Progenitor cell of endocrine pancreas (in vitro differentiated cells): ENCODE results near the gene KLHL3. TPM values are rescaled to one million over a fixed set of nuclear protein-coding genes. Genes with fewer than 3 reads are reported as not detected.
A peak's percentile ranks its signal among the peaks of the same experiment; 100 is the strongest.

Source experiments
- DNase-seq: peaks from one replicate; pipeline ENCODE4 v3.0.0; 2021; ENCODE audit warnings: low spot score; ENCODE audit not compliant: unreplicated experiment
- H3K27ac Mint-ChIP-seq: 2 replicates; pipeline ENCODE4 v1.8.0; 2021; ENCODE audit warnings: mild to moderate bottlenecking, moderate library complexity, mixed read lengths
- H3K27me3 Mint-ChIP-seq: 2 replicates; pipeline ENCODE4 v1.8.0; 2021; ENCODE audit warnings: mixed read lengths
- H3K36me3 Mint-ChIP-seq: 2 replicates; pipeline ENCODE4 v1.8.0; 2022; ENCODE audit warnings: mixed read lengths; ENCODE audit not compliant: insufficient read depth
- H3K4me1 Mint-ChIP-seq: 2 replicates; pipeline ENCODE4 v1.8.0; 2021; ENCODE audit warnings: low read depth, mixed read lengths
- H3K4me3 Mint-ChIP-seq: 2 replicates; pipeline ENCODE4 v1.8.0; 2021; ENCODE audit warnings: low read depth, mild to moderate bottlenecking, moderate library complexity, mixed read lengths
- H3K9me3 Mint-ChIP-seq: 2 replicates; pipeline ENCODE4 v1.8.0; 2021; ENCODE audit warnings: low read depth, mixed read lengths
- total RNA-seq: library from RNA; stranded (reverse); gene quantifications from 2 replicates; pipeline ENCODE4 v1.2.1, GENCODE V29; 2021
- TF ChIP-seq, protein P1 (sequence below): fragments of 200-600 bp; sonication (generic); IDR thresholded peaks from one replicate; pipeline ENCODE4 v1.5.0; 2021; ENCODE audit warnings: antibody characterized with exemption, mild to moderate bottlenecking; ENCODE audit not compliant: unreplicated experiment

Gene KLHL3
- total RNA-seq, 1 donor from 2014 or later = 34.7 TPM

DNA sequence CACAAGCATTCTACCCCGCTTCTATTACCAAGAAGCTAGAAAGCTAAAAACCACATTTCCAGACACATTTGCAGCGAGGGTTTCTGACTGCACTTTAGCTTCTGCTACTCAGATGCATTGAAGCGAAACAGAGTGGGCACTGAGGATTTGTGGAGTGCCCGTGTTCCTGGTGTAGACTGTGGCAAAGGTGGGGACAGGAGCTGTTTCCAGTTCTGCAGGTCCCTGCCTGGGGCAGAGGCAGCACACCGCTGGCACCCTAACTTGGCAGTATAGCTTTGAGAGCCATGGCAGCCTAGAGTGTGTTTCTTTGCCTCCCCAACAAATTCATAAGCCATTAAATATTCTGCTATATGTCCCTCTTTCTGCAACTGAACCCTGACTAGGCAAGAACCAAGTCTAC, 128.1 kb downstream of the KLHL3 start:
- DNase-seq = no peak
- Mint-ChIP-seq H3K9me3 (no peaks in the 10 kb centered on the region), H3K4me1 (peaks cover 17% of the 10 kb centered on the region), H3K4me3 (no peak overlapping the region), H3K27me3 (peaks cover 7% of the 10 kb centered on the region), H3K27ac (no peak overlapping the region), H3K36me3 (no peaks in the 10 kb centered on the region)
- TF ChIP-seq, protein P1, sequence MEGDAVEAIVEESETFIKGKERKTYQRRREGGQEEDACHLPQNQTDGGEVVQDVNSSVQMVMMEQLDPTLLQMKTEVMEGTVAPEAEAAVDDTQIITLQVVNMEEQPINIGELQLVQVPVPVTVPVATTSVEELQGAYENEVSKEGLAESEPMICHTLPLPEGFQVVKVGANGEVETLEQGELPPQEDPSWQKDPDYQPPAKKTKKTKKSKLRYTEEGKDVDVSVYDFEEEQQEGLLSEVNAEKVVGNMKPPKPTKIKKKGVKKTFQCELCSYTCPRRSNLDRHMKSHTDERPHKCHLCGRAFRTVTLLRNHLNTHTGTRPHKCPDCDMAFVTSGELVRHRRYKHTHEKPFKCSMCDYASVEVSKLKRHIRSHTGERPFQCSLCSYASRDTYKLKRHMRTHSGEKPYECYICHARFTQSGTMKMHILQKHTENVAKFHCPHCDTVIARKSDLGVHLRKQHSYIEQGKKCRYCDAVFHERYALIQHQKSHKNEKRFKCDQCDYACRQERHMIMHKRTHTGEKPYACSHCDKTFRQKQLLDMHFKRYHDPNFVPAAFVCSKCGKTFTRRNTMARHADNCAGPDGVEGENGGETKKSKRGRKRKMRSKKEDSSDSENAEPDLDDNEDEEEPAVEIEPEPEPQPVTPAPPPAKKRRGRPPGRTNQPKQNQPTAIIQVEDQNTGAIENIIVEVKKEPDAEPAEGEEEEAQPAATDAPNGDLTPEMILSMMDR = no peak

DNA sequence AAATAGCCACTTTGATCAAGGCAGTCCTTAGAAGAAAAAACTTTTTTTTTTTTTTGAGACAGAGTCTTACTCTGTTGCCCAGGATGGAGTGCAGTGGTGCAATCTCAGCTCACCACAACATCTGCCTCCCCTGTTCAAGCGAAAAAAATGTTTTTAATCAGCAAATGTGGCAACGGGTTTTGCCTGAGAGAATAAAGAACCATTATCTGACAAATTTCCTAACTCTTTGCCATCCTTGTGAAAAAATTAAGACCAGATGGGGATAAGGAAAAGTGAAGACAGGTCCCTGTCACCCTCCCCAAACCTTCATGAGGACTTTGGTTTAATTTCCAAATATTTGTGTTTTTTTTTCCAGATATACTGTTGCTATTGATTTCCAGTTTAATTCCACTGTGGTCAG, 129.5 kb downstream of the KLHL3 start:
- peaks cover 7% of the 10 kb centered on the region for H3K27me3 Mint-ChIP-seq
- peaks cover 12% of the 10 kb centered on the region for H3K4me1 Mint-ChIP-seq
- DNase-seq = no peak
- TF ChIP-seq, protein P1 = no peak
- no peaks in the 10 kb centered on the region for H3K9me3 Mint-ChIP-seq
- H3K36me3 Mint-ChIP-seq = no peaks in the 10 kb centered on the region
- H3K27ac Mint-ChIP-seq = no peak overlapping the region
- H3K4me3 Mint-ChIP-seq = no peak overlapping the region

- Mint-ChIP-seq H3K4me1 (peaks cover 12% of the 10 kb centered on the region), H3K27me3 (no peaks in the 10 kb centered on the region), H3K27ac (no peak overlapping the region), H3K9me3 (no peaks in the 10 kb centered on the region), H3K36me3 (no peaks in the 10 kb centered on the region), H3K4me3 (no peak overlapping the region)
- TF ChIP-seq, protein P1 = no peak
- no peak for DNase-seq
Observed at GRCh38 chr5:137605411-137605810, 130.5 kb downstream of the KLHL3 start.

DNA sequence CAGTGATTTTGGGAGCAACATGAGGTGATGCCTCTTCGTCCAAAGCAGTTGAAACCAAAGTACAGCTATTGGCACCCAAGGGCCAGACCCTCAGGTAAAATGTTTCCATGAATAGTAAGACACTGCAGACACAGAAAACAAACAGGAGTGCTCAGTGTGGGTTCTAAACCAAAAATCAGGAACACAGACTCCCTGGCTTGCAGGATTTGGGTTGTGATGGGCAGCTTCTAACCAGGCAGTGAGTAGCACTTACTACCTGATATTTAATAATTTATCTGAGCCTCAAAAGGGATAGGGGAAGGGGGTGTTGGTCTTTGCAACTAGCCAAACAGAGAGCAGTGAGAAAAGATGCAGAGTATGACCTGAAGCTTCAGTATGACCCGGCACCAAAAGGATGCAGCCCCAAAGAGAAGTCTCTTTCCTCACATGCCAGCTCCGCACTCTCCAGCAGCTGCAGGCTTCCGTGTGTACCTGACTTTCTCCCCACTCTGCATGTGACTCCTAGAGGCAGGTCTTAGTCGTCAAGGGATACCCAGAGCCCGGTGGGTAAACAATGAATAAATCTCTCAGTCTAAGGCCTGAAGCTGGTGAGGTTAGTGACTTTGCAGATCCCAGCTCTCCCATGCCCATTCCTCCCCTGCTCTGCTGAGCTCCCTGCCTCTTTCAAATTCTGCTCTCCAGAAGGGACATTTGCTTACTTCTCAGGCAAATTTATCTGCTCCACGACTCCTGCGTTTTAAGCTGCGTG, 131.4 kb downstream of the KLHL3 start:
- no peak overlapping the region for H3K4me3 Mint-ChIP-seq
- H3K4me1 Mint-ChIP-seq = peaks cover 12% of the 10 kb centered on the region
- H3K27me3 Mint-ChIP-seq = peaks cover 4% of the 10 kb centered on the region
- TF ChIP-seq, protein P1 = no peak
- no peaks in the 10 kb centered on the region for H3K9me3 Mint-ChIP-seq
- H3K27ac Mint-ChIP-seq = peak overlapping the region; percentile 4
- DNase-seq = no peak
- no peaks in the 10 kb centered on the region for H3K36me3 Mint-ChIP-seq

GRCh38 chr5:137603891-137604290, 132.0 kb downstream of the KLHL3 start:
- H3K27ac Mint-ChIP-seq = no peak overlapping the region
- no peak for DNase-seq
- peaks cover 12% of the 10 kb centered on the region for H3K4me1 Mint-ChIP-seq
- no peaks in the 10 kb centered on the region for H3K36me3 Mint-ChIP-seq
- TF ChIP-seq, protein P1 = no peak
- H3K4me3 Mint-ChIP-seq = no peak overlapping the region
- no peaks in the 10 kb centered on the region for H3K9me3 Mint-ChIP-seq
- H3K27me3 Mint-ChIP-seq = peaks cover 8% of the 10 kb centered on the region
